Skin of body (tissue), 2 donors: Measurements from ENCODE around the gene TMC4. TPM values are rescaled to one million over a fixed set of nuclear protein-coding genes. Genes with fewer than 3 reads are reported as not detected.

Experiments used
- DNase-seq: peaks from one replicate; lab custom pipeline; 2025; lab: John Stamatoyannopoulos, UW
- total RNA-seq: library from RNA; depleted of rRNA; stranded (reverse); fragments of >200 nt; gene quantifications from one replicate; pipeline ENCODE4 v1.2.3, GENCODE V29; 2014

Gene TMC4
- total RNA-seq, 1 donor from 2014 or later = 1.8 TPM

DNA sequence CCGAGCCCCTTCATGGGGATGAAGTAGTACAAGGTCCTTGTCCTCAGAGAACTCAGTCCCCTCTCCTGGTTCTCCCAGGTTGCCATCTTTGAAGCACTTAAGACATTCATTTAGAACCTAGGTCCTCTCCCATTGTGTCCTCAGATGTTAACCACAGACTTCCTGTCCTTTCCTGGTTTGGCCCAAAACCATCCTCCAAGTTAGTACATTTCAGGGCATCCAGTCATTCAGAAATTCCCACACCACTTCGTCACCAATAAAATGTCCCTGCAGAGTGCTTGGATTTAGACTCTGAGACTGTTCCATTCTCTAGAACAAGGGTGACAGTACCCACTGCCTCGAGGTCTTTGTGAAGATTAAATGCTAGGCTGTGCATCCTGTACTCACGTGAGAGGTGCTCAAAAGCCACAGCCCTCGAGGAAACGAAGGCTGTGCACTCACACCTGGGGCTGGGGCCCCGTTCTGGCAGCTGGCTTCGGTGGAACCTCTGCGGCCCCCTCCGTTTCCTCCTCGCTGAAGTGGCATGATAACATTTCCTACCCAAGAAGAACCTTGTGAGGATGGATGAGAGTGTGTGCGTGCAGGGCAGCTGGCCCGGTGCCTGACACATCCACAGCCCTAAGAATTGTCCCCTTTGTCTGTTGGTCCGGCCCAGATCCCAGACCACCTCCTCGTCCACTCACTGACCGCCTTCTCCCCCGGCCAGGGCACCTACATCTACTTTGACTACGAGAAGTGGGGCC, 18.2 kb downstream of the TMC4 start:
- no peak for DNase-seq

DNA sequence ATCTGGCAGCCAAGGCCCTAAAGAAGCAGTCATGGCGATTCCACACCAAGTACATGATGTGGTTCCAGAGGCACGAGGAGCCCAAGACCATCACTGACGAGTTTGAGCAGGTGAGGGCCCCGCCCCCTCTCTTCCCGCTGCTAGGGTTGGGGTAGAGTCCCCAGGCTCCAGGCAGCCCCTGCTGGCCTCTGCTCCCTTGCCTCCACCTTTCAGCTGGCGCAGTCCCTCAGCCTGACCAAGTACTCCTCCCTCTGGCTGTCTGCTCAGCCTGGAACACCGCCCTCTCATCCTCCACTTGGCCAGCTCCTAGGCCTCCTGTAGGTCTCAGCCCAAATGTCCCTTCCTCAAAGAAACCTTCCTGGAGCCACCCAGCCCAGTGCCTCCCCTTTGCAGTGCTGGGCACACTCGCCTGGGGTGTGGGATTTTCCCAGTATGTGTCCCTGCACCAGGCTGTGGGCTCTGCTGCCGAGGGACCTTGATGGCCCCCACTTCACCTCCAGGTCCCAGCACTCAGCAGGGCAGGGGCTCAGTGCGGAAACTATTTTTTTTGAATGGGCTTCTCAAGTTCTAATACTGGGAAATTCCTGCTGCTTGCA, 19.1 kb downstream of the TMC4 start:
- no peak for DNase-seq

DNA sequence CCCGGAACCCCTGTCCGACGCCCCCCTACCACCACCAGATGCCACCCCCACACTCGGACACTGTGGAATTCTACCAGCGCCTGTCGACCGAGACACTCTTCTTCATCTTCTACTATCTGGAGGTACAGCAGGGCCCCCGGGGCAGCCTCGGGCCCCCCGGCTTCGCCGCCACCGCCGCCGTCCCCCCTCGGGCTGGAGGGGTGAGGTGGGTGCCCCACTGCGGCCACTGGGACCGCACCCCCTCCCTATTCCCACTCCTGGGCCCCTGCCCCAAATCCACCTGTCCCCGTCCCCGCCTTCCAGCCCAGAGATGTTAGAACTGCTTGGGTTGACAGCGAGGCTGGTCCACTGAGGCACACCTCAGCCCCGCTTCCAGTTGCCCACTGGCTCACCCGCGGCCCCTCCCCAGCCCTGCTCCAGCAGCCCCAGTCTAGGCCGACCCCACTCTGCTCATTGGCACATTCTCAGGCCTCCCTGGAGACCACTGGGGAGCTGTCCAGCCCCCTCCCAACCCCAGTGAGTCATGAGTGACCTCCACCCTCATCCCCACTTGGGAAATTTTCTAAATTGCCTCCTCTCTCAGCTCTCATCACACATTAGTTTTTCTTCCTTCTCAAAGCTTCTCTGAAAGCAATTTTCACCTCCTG, 20.0 kb downstream of the TMC4 start:
- DNase-seq = no peak

DNA sequence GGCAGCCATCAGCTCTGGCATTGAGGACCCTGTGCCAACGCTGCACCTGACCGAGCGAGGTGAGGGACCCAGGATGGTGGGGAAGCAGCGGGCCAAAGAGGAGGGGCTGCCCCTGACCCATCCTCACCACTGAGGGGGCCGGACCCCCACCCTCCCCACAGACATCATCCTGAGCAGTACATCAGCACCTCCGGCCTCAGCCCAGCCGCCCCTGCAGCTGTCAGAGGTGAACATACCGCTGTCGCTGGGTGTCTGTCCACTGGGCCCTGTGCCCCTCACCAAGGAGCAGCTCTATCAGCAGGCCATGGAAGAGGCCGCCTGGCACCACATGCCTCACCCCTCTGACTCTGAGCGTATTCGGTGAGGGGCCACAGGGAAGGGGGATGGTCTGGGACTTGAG, 20.7 kb downstream of the TMC4 start:
- no peak for DNase-seq

DNA sequence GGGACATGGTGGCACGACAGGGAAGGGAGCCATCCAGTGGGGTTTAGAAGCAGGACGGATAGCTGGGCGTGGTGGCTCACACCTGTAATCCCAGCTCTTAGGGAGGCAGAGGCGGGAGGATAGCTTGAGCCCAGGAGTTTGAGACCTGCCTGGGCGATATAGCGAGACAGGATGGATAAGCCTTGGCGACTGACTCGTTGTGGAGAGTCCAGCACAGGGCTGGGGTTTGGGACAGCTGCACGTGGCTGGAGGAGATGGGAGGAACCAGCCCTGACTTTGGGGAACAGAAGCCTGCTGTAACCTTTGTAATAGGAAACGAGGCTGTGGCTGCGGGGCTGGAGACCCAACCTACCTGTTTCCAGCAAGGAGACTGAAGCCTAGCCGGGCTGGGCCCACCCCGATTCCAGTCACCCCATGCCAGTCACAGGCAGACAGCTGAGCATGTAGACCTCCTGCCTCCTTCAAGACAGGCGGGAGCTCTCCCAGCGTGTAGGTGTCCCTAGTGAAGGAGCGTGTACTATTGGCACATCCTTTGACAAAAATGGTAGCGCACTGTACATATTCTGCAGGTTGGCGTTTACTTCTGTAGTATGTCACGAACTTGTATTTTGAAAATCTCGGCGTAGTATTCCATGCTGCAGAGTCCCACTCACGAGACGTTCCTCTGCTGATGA, 21.5 kb downstream of the TMC4 start:
- DNase-seq = no peak

DNA sequence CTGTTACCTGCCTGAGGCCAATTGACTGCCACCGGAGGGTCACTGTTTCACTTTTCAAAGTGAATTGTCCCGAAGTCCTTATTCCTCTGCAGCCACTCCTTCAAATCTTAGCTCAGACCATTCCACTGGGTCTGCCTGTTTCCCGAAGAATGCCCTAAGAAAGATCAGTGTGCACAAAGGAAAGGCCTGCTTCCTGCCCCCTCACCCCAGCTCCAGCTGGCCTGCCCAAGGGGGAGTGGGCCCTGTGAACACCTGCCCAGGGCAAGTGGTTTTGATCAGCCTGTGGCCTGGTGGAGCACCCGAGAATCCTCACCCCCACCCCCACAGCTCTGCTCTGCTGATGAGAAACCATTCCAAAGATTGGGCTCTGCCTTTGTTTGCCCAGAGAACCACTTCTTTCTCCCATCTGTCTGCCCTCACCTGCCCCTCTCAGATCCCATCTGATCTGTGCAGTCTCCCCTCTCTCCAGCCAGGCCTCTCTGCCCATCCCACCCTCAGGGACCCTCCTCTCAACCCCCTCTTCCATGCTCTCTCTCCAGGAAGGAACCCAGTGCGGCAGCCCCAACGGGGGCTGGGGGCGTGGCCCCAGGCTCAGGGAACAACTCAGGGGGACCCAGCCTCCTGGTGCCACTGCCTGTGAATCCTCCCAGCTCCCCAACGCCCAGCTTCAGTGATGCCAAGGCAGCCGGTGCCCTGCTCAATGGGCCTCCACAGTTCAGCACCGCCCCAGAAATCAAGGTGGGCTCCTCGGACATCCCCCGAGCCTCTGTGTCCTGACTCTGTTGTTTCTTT, 23.7 kb downstream of the TMC4 start:
- no peak for DNase-seq

DNA sequence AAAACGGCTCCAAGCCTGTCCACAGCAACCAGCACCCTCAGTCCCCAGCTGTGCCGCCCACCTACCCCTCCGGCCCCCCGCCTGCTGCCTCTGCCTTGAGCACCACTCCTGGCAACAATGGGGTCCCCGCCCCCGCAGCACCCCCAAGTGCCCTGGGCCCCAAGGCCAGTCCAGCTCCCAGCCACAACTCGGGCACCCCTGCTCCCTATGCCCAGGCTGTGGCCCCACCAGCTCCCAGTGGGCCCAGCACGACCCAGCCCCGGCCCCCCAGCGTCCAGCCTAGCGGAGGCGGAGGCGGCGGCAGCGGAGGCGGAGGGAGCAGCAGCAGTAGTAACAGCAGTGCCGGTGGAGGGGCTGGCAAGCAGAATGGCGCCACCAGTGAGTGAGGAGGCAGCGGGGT, 24.8 kb downstream of the TMC4 start:
- no peak for DNase-seq

DNA sequence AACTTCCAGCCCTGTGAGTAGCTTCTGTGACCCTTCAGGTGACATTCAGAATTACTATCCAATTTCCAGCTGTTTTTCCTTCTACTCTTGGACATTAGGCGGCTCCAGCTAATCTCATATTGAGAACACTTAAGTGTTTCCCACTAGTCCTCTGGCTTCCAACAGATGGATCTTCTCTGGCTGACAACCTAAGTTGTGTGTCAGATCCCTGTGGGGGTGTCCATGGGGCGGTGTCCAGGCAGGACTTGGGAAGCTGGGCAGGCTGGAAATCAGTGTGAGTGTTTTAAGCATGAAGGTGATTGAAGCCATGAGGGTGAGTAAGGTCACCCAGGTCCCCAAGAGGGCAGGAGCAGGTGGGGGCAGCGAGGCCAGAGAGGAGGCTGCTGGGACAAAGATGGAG, 25.3 kb downstream of the TMC4 start:
- no peak for DNase-seq

DNA sequence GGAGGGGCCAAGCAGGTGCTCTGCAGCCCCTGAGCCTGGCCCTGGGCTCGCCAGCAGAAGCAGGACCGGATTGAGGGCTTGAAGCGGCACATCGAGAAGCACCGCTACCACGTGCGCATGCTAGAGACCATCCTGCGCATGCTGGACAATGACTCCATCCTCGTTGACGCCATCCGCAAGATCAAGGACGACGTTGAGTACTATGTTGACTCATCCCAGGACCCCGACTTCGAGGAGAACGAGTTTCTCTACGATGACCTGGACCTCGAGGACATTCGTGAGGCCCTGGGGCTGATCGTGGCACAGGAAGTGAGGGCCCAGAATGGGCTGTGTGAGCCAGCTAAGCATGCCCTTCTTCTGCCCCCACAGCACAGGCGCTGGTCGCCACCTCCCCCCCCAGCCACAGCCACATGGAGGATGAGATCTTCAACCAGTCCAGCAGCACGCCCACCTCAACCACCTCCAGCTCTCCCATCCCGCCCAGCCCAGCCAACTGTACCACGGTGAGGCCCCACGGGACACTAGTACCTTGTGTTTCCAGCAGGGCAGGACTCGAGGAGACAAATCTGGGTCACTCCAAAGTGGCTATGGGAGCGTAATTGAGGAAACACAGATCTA, 27.3 kb downstream of the TMC4 start:
- DNase-seq = no peak

DNA sequence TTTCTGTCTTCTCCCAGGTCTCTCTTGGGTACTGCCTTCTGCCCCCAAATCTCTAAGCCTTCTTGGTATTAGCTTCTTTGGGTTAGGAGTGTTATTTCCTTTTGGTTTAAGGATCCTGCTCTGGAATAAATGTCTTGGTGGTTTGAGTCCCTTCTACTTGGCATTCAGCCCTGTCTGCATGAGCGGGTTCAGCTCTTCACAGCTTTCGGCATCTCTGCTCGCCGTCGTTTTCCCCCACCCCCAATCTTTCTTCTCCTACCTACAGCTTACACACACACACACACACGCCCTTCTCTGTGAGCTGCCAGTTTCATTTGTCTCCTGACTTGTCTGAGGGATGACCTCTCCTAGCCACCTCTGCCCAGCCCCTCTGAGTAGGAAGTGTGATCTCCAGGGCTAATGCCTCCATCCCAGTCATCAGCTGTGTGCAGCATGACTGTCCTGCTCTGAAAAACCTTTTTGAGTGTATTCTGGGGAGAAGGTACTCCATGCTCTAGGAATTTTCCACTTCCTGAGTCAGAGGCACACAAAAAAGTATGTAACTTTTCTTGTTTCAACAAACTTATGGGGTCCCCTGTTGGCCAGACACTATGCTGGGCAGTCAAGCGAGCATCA, 30.7 kb downstream of the TMC4 start:
- no peak for DNase-seq

DNA sequence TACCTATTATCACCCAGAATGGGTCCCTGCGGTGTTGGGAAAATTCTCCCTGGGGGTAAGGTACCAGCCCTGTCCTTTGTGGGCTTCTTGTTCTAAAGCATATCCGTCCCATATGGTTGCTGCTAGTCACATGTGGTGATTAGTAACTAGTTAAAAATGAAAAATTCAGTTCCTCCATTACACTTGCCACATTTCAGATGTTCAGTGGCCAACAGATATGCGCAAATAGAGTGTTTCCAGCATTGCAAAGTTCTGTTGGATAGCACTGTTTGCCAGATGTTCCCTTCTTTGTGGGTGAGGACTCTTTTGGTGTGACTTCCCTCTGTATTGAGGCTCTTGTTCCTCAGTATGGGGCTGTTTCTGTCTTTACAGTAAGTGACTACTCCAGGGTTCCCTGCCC, 31.6 kb downstream of the TMC4 start:
- DNase-seq = peak; percentile 85

DNA sequence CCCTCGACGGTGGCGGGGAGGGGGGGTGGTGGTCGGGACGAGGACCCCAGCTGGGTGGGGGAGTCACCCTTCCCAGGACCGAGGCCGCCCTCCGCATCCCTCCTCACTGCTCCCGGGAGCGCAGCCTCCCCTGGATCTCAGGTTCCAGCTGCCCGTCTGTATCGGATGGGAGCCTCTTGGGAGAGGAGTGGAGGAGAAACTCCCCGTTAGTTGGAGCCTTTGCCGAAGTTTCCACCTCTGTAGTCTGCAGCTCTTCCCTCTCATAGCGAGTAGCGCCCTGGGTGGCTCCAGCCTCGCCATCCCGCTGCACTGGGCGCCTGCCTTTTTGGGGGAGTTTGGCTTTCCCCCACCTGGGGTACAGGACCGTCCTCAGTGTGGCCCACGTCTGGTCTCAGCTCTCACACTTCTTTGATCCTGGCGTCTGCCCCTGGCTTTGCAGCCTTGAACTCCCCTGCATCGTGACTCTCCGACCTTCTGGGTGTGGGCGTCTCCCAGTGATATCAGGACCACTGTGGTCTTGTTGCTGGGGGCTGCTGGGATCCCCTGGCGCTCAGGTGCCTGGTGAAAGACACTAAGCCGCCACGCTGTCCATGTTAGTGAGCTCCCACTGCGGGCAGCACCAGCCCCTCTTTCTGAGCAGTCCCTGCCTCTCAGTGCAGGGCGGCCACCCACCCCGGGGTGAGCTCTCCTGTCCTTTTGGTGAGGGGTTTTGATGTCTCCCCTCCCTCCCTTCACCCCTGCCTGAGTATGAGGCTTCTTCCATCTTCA, 34.3 kb downstream of the TMC4 start:
- no peak for DNase-seq

DNA sequence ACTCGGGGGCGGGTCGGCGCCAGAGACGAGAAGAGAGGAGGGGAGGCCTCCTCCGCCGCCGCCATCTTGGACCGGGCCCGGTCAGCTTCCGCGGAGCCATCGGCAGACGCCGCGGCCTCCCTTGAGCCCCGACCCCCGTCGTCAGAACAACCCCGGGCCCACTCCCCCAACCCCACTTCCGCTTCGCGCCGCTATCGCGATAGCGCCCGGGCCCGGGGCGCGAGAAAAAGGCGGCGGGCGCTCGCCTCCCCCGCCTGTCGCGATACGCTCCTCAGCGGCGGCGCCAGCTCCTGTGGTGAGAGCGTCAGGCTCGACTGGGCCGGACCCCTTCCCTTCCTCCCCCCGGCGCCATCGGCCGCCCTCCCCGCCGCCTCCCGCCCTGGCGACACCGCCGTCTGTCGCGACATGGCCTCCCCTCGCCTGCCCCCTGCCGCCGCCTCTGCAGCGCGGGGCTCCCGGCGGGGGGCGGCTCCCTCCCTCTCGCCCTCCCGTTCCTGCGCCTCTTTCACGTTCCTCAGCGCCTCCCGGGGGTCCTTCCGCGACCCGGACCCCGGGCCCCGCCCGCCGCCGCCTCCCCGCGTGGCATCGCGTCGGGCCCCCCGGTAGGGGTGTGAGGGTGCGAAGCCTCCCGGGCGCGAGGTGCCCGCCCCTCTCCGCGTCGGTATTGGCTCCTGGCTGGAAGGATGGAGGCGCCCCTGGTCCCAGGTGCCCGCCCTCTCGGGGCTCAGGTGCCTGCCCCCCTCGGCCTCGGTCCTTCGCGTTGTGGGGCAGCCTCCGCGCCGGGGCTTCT, 35.1 kb downstream of the TMC4 start, which contains the start of gene CNOT3:
Gene CNOT3, plus strand, starts transcription at position 64 of the 790 bp plus-strand sequence. CDS start 5,217 bp downstream, outside the sequence.
- no peak for DNase-seq

DNA sequence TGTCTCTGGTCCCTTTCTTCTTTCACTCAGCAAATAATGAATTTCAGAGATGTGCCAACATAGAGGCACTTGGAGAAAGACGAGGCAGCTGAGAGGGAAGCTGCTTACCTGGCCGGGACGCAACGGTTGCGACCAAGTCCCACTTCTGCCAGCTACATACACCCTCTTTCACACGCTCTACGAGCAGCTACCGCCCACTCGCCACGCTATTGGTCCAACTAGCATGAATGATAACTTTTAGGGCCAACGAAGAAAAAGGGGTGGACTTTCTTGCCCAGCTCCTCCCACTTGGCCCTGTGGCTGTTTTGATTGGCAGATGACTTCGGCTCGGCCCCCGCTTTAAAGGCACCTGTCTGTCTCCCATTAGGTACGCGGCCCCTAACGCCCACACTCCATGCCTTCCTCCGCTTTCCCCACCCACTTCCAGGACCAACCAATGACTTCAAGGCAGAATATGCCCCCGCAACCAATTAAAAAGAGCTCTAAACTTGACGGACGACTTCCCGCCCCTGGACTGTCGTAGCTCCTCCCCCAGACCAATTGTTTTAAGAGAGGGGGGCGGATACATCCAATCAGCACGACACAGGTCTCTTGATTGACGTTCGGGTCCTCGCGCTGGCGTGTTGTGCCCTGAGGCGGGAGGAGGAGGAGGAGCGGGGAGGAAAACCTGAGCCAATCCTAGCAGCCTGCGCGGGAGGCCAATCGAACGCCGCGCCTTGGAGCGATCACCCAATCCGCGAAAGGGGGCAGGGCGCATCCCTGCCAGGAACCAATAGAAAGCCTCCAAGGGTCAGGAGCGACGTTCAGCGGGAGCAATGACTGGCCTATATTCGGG, 35.9 kb downstream of the TMC4 start:
- DNase-seq = peak; percentile 100

DNA sequence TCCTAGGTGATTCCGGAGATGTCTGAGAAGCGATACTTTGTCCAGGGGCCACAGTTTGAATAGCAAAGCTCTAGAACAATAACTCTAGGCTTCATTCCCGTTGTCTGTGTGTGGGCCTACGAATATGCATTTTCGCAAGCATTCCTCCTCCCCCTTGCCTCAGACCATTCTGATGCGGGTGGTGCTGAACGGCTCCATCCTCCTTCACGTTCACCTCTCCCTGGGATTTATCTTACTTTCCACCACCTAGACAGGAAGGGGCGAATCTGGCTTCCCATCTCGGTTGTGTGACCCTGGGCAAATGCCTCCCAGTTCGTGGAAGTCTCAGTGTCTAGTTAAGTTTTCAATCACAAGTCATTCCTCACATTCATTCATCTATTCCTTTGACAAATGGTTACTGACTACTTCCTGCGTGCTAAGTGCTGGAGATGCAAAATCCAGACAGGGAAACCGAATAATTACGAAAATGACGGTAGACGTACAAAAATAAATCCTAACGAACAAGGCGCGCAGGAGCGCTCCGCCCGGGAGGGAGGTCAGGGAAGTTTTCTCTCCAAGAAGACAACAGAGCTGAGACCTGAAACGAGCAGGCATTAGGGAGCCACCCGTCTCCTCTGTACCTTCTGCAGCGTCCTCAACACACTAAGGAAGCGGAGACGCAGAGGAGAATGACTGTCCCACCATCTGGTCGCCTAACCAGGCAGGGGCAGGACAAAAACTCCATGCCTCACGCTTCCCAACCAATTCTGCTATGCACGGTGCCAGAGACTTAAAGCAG, 36.7 kb downstream of the TMC4 start:
- no peak for DNase-seq

DNA sequence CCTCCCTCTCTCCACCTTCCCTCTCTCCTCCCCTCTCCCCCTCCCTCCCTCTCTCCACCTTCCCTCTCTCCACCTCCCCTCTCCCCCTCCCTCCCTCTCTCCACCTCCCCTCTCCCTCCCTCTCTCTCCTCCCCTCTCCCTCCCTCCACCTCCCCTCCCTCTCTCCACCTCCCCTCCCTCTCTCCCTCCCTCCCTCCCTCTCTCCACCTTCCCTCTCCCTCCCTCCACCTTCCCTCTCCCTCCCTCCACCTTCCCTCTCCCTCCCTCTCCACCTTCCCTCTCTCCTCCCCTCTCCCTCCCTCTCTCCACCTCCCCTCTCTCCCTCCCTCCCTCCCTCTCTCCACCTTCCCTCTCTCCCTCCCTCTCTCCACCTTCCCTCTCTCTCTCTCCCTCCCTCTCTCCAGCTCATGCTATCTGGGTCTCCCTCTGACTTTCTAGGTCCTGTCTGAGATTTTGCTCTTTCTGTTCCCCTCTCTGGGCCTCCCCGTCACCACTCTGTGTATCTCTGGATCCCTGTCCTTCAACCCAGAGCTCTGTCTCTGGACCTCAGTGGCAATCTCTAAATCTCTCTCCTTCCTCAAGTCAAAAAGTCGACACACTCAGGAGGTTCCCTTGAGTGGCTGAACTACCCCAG, 38.9 kb downstream of the TMC4 start:
- DNase-seq = no peak
